Measurements from ENCODE around the gene DUSP9. TPM values are rescaled to one million over a fixed set of nuclear protein-coding genes. Genes with fewer than 3 reads are reported as not detected.

DUSP9 gene
- total RNA-seq, 1 donor from 2014 or later, result 0.74 TPM

DNA sequence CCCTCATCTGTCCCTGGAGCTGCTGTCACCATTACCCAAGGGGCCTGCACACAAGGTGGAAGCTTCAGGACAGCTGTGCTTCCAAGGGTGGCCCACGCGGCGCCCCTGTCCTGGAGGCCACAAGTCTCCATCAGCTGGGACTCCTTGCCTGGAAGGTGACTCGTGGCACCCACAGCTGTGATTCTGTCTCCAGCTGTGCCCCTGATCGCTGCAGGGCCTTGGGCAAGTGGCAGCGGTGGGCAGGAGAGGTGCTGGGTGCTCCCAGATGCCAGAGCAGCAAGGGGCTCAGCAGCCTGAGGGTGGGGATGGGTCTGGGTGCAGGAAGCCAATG is 9.0 kb upstream of the DUSP9 start:
- H3K4me3 ChIP-seq, result no peak overlapping the region
- intact Hi-C loops (cut with DNase I), result no loop called here
- no peak overlapping the region for H3K27ac ChIP-seq
- TF ChIP-seq, protein P1, sequence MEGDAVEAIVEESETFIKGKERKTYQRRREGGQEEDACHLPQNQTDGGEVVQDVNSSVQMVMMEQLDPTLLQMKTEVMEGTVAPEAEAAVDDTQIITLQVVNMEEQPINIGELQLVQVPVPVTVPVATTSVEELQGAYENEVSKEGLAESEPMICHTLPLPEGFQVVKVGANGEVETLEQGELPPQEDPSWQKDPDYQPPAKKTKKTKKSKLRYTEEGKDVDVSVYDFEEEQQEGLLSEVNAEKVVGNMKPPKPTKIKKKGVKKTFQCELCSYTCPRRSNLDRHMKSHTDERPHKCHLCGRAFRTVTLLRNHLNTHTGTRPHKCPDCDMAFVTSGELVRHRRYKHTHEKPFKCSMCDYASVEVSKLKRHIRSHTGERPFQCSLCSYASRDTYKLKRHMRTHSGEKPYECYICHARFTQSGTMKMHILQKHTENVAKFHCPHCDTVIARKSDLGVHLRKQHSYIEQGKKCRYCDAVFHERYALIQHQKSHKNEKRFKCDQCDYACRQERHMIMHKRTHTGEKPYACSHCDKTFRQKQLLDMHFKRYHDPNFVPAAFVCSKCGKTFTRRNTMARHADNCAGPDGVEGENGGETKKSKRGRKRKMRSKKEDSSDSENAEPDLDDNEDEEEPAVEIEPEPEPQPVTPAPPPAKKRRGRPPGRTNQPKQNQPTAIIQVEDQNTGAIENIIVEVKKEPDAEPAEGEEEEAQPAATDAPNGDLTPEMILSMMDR (IDR thresholded peaks at IDR 0.05), result no peak
- TF ChIP-seq POLR2AphosphoS5 (IDR thresholded peaks at IDR 0.05; ENCODE audit: insufficient read depth in 1 of 2, low read depth in 1 of 2), result no peak
- TF ChIP-seq POLR2A (IDR thresholded peaks at IDR 0.05), result no peak
- H3K9me3 ChIP-seq, result no peaks in the 10 kb centered on the region
- H3K27me3 ChIP-seq, result no peaks in the 10 kb centered on the region
- no peak for DNase-seq (ENCODE audit: extremely low spot score in 2 of 2)
- no peaks in the 10 kb centered on the region for H3K36me3 ChIP-seq
- H3K4me1 ChIP-seq, result no peaks in the 10 kb centered on the region

- Histone ChIP-seq H3K4me1 (peaks cover 5% of the 10 kb centered on the region), H3K36me3 (no peaks in the 10 kb centered on the region), H3K27me3 (no peaks in the 10 kb centered on the region), H3K4me3 (no peak overlapping the region), H3K9me3 (no peaks in the 10 kb centered on the region), H3K27ac (no peak overlapping the region)
- TF ChIP-seq POLR2A (IDR thresholded peaks at IDR 0.05) (no peak), POLR2AphosphoS5 (IDR thresholded peaks at IDR 0.05; ENCODE audit: insufficient read depth in 1 of 2, low read depth in 1 of 2) (no peak)
- TF ChIP-seq, protein P1 (IDR thresholded peaks at IDR 0.05), result no peak
- no peak for DNase-seq (ENCODE audit: extremely low spot score in 2 of 2)
- intact Hi-C loops (cut with DNase I), result no loop called here
Measured at GRCh38 chrX:153638436-153639176, 8.4 kb upstream of the DUSP9 start.

DNA sequence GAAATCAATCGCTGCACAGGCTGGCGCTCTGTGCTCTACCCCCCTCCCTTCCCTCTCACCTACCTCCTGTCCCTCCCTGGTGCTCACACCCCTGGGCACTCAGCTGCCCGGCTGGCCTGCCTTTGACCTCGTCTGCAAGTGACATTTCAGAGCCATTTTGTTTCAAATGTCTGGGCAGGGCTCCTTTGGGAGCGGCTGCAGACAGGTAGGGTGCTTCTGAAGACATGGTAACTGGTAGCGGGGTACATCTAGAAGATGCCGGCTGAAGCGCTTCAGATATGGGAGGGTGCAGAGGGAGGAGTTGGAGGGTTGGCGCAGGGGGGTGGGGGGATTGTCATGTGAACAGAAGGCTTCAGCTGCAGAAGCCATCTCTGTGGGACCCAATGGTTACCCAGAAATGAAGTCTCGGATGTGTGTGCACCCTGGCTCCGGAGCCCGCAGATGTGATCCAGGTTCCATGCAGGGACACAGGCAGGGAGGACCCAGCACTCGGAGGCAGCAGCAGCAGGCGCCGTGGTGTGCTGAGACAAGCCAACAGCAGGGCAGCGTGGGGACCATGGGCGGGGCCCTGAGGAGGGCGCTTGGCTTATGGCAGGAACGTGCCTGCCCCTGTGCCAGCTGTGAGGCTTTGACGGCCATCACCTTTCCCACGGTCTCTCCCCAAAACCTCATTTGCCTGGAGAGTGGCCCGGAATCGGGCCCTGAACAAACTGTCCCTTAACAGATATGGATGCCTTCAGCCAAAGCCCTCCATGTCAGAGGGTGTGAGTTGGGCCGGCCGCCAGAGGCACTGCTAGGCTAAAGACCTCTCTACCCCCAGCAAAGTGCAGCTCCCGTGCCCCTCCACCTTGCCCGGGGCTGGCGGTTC is 7.6 kb upstream of the DUSP9 start:
- intact Hi-C loops (cut with DNase I), result no loop called here
- Histone ChIP-seq H3K9me3 (no peaks in the 10 kb centered on the region), H3K27ac (no peak overlapping the region), H3K4me1 (peaks cover 7% of the 10 kb centered on the region), H3K36me3 (no peaks in the 10 kb centered on the region), H3K27me3 (no peaks in the 10 kb centered on the region), H3K4me3 (no peak overlapping the region)
- TF ChIP-seq, protein P1 (IDR thresholded peaks at IDR 0.05), result no peak
- TF ChIP-seq POLR2AphosphoS5 (IDR thresholded peaks at IDR 0.05; ENCODE audit: insufficient read depth in 1 of 2, low read depth in 1 of 2), result no peak
- no peak for TF ChIP-seq POLR2A (IDR thresholded peaks at IDR 0.05)
- DNase-seq (ENCODE audit: extremely low spot score in 2 of 2), result peak in 1 of 2 donors; percentile 95

GRCh38 chrX:153640045-153640686 is 6.8 kb upstream of the DUSP9 start:
- Histone ChIP-seq H3K4me1 (peaks cover 7% of the 10 kb centered on the region), H3K4me3 (no peak overlapping the region), H3K9me3 (no peaks in the 10 kb centered on the region), H3K27me3 (peaks cover 3% of the 10 kb centered on the region), H3K27ac (no peak overlapping the region), H3K36me3 (no peaks in the 10 kb centered on the region)
- TF ChIP-seq, protein P1 (IDR thresholded peaks at IDR 0.05), result no peak
- no peak for TF ChIP-seq POLR2A (IDR thresholded peaks at IDR 0.05)
- TF ChIP-seq POLR2AphosphoS5 (IDR thresholded peaks at IDR 0.05; ENCODE audit: insufficient read depth in 1 of 2, low read depth in 1 of 2), result no peak
- intact Hi-C loops (cut with DNase I), result no loop called here
- no peak for DNase-seq (ENCODE audit: extremely low spot score in 2 of 2)
